ENCODE measurements around the gene TMEM235. TPM values are rescaled to one million over a fixed set of nuclear protein-coding genes. Genes with fewer than 3 reads are reported as not detected.

TMEM235 gene
- total and polyA plus RNA-seq, 9 of the 15 experiments (the other 6 are each of a cell fraction or from before 2014, with no cell fraction given) = not detected

GRCh38 chr17:78276098-78276887, 44.9 kb downstream of the TMEM235 start:
- POLR2A ChIA-PET = interaction anchor here (1.0 kb wide), 1 partner anchor 10 kb away, joined by 4 read pairs; no protein-coding TSS in a partner anchor
- Histone ChIP-seq H3K9me3 (replicated peaks; ENCODE audit: control insufficient read depth, insufficient read depth, low read depth, low read length) (peaks cover 6% of the 10 kb centered on the region), H3K4me1 (replicated peaks in 1 of 2; ENCODE audit: control insufficient read depth in 2 of 2, insufficient read depth in 2 of 2, low read length in 2 of 2) (peaks cover 43 to 46% of the 10 kb centered on the region in 2 experiments), H3K4me3 (no peak overlapping the region), H4K20me1 (replicated peaks; ENCODE audit: control insufficient read depth, insufficient read depth, low read length) (no peaks in the 10 kb centered on the region), H3K4me2 (ENCODE audit: insufficient read depth, low read length) (peak overlapping the region; percentile 43), H3K9me1 (ENCODE audit: control insufficient read depth, insufficient read depth, low read length) (no peaks in the 10 kb centered on the region), H2AFZ (ENCODE audit: low read depth, low read length) (no peak overlapping the region), H3K36me3 (ENCODE audit: control insufficient read depth, insufficient read depth, low read length) (peaks cover 15% of the 10 kb centered on the region), H3K27ac (ENCODE audit: extremely low read depth, low read depth, low read length) (0 out of 3 replicates have a peak overlapping the region, but pooled peaks have one; percentile 17), H3K27me3 (ENCODE audit: control insufficient read depth in 2 of 2, insufficient read depth in 2 of 2, low read length in 2 of 2) (no peaks in the 10 kb centered on the region), H3K79me2 (ENCODE audit: control insufficient read depth, insufficient read depth, low read length) (peaks cover 40% of the 10 kb centered on the region), H3K9ac (ENCODE audit: insufficient read depth in 1 of 2, low read depth in 2 of 2, low read length in 2 of 2) (no peak overlapping the region)
- CTCF ChIA-PET (ENCODE audit: low intra/inter-chr PET ratio) = no interaction called here
- in situ Hi-C loops (cut with MboI) (no loop called here), intact Hi-C loops (cut with micrococcal nuclease) (no loop called here)
- DNase-seq (ENCODE audit: extremely low read depth in 1 of 4, low spot score in 3 of 4) (no peak), ATAC-seq (no peak), FAIRE-seq (peak; percentile 11)
- TSS peak; percentile 33 for BruUV-seq (replicated peaks)
- TF ChIP-seq ZNF146 (CRISPR knock-in tag; IDR thresholded peaks at IDR 0.05; ENCODE audit: unreplicated experiment) (peak; percentile 89), BRF1 (IDR thresholded peaks at IDR 0.05; ENCODE audit: borderline replicate concordance, extremely low read depth, insufficient read length) (no peak), RBM25 (IDR thresholded peaks at IDR 0.05; ENCODE audit: low read depth, low read length, severe bottlenecking) (peak; percentile 25)
- 84% methylated on average over 13 of the region's 15 CpGs for WGBS (ENCODE audit: insufficient coverage, low coverage, missing lambda C conversion rate)
